NK-92 (cell line): ENCODE results near the gene CYP4V2.

Experiments used
- DNase-seq: peaks from one replicate; lab custom pipeline; 2025; ENCODE audit not compliant: unreplicated experiment; lab: John Stamatoyannopoulos, UW

The CYP4V2 gene

DNA sequence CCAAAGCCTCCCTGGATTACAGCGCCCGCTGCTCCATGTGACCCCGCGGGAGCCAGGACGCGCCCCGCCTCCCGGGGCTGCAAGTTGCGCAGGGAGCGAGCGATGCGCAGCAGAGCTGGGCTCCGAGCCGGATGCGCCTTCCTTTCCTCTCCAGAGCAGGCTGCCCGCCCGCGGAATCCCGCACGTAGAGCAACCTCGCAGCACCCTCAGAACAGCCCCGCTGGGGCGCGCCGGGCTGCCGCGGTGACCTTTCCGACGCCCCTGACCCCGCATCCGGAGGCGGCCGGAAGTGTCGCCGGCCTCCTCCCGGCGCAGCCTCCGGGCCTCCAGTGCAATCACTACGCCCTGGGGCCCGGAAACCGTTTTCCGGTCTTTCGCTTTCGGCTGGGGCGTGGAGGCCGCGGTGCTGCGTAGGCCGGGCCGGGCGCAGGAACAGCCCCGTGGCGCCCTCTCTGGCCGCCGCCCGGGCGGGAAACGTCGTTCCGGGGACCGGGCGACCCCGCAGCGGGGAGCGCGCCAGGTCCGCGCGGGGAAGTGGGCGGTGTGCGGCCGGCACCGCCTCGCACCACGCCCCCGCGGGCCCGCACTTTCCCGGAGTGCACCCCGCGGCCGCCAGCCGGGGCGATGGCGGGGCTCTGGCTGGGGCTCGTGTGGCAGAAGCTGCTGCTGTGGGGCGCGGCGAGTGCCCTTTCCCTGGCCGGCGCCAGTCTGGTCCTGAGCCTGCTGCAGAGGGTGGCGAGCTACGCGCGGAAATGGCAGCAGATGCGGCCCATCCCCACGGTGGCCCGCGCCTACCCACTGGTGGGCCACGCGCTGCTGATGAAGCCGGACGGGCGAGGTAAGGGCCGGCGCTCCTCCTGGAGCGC lies at the start of gene CYP4V2:
CYP4V2 (plus strand) TSS at position 368 of the 866 bp plus-strand sequence; CDS start at position 625, 257 bp downstream.
- no peak for DNase-seq

GRCh38 chr4:186144198-186144945 lies 47.0 kb upstream of the CYP4V2 start:
- no peak for DNase-seq

DNA sequence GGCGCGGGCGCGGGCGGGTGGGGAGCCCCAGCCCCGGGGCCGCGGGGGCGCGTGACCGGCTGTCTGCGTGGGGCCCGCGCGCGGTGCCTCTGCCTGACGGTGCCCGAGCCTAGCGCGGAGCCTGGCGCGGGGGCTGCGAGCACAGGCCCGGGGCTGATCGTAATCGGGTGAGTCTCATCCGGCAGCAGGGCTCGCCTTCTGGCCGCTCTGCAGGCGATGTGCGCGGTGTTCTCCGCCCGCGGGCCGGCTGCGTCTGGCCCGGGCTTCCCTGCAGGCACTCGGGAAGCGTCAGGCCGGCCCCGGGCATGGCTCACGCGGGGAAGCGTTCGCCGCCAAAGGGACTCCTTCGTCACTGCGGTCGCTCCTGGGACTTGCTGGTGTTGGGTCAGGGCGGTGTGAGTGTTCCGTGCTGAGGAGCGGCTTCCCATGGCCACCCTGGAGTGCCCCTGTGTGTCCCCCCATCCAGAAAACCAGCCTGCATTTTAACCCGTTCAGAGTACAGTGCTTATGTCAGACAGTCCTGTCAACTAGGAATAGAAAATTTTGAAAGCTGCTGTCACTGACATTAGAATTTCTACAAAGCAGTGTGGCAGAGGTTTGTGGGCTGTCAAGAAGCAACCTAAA lies 46.3 kb upstream of the CYP4V2 start:
- DNase-seq = no peak

DNA sequence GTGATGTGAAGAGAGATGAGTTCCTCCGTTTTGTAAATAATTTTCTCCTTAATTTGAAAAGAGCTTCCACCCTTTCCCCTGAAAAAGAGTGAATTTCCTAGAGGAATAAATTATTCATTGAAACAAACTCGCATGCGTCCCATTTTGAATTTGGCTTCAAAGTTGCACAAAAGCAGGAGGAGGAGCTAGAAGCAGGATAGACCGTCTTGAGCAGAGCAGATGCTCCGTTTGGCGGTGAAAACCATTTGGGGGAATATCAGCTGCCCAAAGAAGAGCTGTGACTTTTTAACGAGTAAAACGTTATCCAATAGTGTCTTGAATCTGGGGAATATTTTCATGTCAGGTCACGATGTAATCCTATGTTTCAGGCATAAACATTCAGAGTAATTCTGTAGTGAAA lies 44.9 kb upstream of the CYP4V2 start:
- no peak for DNase-seq

GRCh38 chr4:186148336-186148975 lies 42.9 kb upstream of the CYP4V2 start:
- no peak for DNase-seq

DNA sequence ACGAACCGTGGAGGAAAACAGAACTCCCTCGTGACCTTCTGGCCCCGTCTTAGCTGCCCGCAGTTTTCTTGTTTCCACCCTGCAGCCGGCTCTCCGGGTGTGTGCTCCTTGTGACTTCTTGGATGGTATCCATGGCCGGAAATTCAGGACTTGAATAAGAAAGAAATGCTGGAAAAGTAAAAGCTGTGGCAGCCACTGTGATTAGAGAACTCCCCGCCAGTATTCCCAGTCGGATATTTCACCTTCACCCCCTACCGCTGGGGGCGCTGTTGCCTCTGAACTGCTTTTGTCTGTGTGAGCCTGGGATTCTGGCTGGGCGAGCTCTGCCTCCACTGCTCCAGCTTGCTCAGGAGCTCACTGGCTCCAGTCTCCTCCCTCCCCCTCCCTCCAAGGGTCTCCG lies 41.5 kb upstream of the CYP4V2 start:
- no peak for DNase-seq

DNA sequence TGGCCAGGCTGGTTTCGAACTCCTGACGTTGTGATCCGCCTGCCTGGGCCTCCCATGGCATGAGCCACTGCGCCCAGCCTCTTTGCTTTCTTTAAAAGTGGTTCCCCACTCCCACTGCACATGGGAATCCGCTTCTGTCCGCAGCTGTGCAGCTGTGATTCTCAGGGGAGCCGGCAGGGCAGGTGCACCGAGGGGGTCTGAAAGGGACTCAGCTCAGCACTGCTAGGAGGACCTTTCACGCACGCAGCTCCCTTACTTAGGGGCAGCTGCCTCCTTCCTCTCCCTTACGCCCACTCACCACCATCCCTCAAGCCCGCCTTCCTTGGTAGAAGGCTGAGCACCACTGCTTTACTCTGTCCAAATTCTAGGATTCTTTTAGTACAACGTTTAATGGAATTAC lies 40.4 kb upstream of the CYP4V2 start:
- DNase-seq = no peak

- DNase-seq = no peak
Observed at GRCh38 chr4:186151499-186151898, 39.9 kb upstream of the CYP4V2 start.

- no peak for DNase-seq
Observed at GRCh38 chr4:186158021-186158813, 33.1 kb upstream of the CYP4V2 start.

DNA sequence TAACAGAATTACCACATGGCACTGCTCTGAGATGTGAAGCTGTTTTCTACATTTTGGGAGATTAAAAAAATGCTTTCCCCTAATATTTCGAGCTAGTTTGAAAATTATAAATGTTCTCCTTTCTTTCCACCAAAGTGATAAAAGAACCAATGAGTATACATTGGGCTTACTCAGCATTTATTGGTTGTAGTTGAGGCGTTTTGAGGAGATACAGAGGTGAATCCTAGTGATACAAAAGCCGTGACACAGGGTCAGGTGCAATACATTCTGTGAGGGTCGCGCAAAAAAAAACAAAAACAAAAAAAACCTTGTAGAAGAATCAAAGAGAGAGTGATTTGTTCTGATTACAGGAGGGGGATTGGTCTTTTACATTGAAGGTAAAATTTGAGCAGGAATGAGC lies 32.4 kb upstream of the CYP4V2 start:
- no peak for DNase-seq

DNA sequence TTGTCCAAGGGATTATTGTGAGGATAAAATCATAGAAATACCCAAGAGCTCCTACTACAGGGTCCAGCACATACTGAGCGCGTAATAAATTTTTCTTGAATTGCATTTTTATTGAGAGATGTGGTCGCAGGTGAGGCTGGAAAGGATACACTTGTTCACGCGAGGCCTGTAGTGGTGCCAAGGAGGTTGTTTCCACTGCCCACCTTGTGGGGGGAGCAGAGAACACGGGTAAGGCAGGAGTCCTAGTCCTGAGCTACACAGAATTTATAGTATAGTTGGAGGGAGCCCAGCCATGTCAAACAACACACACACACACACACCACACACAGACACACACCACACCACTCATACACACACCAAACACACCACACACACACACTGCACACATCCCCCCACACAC lies 31.8 kb upstream of the CYP4V2 start:
- no peak for DNase-seq

DNA sequence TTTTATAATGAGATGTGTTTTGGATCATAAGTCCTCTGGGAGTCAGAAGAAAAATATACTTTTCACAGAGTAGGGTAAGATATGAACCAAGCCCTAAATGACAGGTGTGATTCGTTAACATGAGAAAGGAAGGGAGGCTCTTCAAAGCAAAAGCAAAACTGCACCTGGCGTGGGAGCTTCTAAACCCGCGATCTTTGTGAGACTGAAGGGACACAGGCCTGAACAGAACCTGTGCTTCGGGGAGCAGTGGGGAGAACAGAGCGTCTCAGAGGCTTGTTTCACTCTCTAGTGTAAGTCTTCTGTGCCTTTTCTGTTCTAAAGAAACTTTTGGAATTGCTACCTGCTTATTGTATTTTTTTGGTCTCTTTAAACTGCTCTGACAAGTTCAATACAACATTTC lies 30.2 kb upstream of the CYP4V2 start:
- DNase-seq = no peak

DNA sequence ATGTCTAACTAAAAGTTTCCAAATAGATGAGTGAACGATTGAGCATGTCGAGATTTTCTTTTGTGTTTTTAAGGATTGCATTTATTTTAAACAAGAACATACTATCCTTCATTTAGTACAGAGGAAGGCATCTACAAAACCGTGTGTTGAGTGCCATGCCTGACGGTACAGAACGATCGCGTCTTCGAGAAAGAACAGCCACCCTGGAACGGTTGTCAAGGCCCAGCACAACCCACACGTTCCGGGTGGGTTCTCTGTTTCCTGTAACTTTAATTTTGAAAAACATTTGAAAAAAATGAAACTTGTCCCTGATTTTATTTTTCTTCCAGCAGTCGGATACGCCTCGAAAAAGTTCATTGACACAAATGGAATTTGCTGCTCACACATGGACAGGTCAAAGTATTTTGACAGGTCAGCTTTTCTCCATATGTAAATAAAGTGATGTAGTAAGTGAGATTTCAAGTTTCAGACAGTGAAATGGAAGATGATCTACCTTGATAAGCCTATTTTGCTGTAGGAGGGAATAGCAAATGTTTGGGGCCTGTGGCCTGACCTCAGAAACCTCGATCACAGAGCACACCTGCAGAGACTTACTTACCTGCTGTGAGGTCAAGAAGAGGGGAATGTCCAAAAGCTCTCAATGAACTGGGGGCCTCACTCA lies 24.4 kb upstream of the CYP4V2 start:
- no peak for DNase-seq

GRCh38 chr4:186167605-186168004 lies 23.8 kb upstream of the CYP4V2 start:
- DNase-seq = no peak

- no peak for DNase-seq
Observed at GRCh38 chr4:186168750-186169149, 22.6 kb upstream of the CYP4V2 start.

DNA sequence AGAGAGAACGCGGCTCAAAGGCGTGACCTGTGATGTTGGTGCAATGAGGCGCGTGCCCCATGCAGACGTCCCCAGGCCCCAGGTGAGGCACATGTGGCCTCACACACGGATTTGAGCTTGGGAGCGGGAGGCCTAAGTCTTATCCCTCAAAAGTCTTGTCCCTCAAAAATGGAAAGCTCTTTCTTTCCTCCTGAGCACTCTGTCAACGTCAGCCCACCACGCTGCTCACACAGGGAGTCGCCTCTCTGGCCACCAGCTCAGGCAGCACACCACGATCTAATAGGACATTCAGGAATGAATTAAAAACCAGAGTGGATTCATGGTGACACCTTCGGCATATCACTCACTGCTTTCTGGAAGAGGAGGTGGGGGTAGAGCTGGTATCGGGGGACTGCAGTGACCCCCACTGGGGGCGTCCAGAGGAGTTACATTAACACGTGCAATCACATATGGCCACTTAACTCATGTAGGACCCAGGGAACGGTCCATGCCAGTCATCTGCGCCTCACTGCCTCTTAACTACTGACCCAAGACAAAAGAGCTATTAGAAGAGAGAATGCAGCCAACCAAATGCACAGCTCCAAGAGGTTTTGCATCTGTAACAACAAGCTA lies 21.9 kb upstream of the CYP4V2 start:
- no peak for DNase-seq

DNA sequence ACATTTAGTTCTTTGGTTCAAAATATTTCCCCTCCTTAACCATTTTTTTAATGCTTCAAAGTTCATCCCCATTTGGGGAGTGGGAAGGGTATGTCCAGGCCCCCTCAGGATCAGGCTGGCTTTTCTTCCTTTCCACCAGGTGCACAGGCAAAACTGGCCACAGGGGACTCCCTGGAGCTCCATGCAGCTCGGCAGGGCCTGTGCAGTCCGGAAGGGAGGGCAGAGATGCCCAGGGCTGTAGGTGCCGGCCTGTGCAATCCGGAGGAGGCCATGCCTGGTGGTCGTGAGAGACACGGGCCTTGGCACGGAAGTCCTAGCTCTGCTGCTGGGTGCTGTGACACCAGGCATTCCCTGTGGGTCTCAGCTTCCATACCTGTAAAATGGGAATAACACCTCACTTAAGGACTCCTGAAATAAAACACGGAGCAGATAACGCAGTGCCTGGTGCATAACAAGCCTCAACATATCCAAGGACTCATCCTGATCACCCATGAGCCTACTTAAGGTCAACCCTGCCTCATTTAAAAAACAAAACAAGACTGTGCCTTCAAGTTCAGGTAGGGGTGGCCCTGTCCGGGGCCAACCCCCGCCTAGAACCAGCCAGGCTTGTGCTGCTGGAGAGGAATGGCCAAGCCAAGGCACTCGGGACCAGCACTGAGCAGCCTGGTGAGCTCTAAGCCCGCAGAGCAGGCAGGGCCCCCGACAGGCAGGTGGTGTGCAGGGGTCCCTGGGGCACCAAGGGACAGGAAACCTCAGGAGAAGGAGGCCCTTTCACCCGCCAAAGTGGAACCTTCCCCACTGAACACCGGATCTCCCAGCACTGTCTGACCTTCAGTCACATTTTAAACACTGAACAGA lies 21.2 kb upstream of the CYP4V2 start:
- no peak for DNase-seq

DNA sequence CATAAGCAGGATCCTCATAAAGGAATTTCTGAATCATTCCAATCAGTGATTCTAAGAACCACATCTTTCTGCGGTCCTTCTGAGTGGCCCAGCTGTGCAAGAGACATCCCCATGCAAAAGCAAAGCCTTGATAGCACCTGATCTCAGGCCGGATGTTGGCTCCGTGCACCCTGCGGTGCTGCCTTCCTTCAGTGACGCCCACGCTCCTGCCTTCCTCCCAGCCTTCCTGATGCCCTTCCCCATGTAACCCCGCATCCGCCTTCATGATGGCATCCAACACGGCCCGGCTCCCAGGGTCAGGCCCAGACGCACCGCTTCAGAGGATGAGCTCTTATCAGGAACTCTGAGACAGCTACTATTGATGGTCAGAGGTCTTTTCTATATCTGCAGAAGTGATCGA lies 20.4 kb upstream of the CYP4V2 start:
- DNase-seq = no peak

- no peak for DNase-seq
Observed at GRCh38 chr4:186172546-186172945, 18.8 kb upstream of the CYP4V2 start.
